ENCODE data around the gene CADPS2.

CADPS2 gene

DNA sequence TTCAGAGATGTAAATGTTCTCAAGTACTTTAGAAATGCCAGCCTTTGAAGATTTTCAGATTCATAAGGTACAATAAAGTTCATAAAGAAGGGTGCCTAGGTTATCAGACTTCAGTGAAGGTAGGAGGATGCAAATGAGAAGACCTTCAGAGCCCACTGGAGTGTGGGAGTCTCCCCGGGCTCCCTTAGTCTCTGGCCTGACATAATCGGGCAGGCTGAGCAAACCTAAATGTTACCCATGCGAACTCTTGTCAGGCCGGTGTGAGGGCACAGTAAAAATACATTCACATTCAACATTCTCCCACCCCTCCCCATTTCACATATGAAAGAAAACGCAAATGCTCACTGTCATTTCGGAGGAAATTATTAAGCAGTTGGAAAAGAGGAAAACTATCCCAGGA lies 479.1 kb downstream of the CADPS2 start:
- no peaks in the 10 kb centered on the region for H3K27me3 ChIP-seq (ENCODE audit: control insufficient read depth, insufficient read depth, low read length)
- H3K36me3 ChIP-seq (ENCODE audit: control insufficient read depth, insufficient read depth, low read length): no peaks in the 10 kb centered on the region
- H3K9me3 ChIP-seq (ENCODE audit: control insufficient read depth, low read length): no peaks in the 10 kb centered on the region
- no peak overlapping the region for H3K9ac ChIP-seq (ENCODE audit: low read length)
- H3K4me1 ChIP-seq (ENCODE audit: control insufficient read depth, insufficient read depth, low read length): no peaks in the 10 kb centered on the region
- no peak overlapping the region for H3K4me3 ChIP-seq (ENCODE audit: low read length)

DNA sequence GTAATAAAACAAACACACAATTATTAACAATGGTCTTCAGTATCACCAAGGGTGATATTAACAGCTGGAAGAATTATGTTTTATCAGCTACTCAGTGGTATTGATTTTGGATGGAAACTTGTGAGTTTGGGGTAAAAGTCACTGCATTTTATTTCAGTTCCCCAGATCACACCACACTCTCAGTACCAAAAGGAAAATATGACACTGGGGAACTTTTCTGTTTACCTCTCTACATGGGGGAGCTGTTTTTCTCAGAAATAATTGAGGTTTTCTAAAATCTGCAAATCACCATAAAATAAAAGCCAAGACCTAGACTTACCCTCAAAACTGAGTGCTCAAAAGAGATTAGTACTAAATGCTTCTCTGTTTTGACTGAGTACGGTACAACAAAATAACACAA lies 483.1 kb downstream of the CADPS2 start:
- Histone ChIP-seq H3K9me3 (ENCODE audit: control insufficient read depth, low read length) (no peaks in the 10 kb centered on the region), H3K4me3 (ENCODE audit: low read length) (no peak overlapping the region), H3K27me3 (ENCODE audit: control insufficient read depth, insufficient read depth, low read length) (no peaks in the 10 kb centered on the region), H3K9ac (ENCODE audit: low read length) (no peak overlapping the region), H3K4me1 (ENCODE audit: control insufficient read depth, insufficient read depth, low read length) (no peaks in the 10 kb centered on the region), H3K36me3 (ENCODE audit: control insufficient read depth, insufficient read depth, low read length) (no peaks in the 10 kb centered on the region)

DNA sequence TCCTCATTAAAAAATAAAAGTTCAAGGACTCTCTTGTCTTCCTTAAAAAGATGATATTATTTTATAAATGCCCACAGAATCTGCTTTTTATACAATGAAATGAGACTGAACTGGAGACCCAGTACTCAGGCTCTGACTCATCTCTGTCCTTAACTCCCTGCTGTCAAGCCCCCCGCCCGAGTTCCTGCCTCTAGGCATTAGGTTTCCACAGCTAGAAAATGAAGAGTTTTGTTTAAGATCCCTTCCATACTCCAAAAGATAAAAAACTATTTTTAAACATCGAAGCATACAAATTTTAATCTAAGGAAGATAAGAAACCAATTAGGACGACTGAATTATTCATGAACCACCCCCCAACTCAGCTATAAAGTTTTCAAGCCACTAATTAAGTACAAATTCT lies 484.0 kb downstream of the CADPS2 start:
- H3K9me3 ChIP-seq (ENCODE audit: control insufficient read depth, low read length): no peaks in the 10 kb centered on the region
- no peaks in the 10 kb centered on the region for H3K27me3 ChIP-seq (ENCODE audit: control insufficient read depth, insufficient read depth, low read length)
- no peak overlapping the region for H3K9ac ChIP-seq (ENCODE audit: low read length)
- H3K36me3 ChIP-seq (ENCODE audit: control insufficient read depth, insufficient read depth, low read length): no peaks in the 10 kb centered on the region
- H3K4me1 ChIP-seq (ENCODE audit: control insufficient read depth, insufficient read depth, low read length): no peaks in the 10 kb centered on the region
- no peak overlapping the region for H3K4me3 ChIP-seq (ENCODE audit: low read length)

DNA sequence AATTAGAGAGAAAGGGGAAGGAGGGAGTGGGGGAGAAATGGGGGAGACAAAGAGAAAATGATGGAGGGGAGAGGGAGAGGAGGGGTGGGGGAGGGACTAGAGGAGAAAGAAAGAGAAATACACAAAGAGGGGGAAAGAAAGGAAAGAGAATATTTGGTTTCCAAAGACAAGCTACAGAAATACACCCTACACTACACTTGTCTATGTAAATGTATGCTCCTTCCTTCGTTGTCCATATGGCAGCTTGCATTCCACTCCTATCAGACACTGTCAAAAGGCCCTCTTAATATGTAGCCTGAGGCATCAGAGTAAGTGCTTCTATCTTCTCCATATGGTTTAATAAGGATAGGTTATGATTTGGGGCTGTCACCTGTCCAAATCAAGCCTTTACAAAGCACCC lies 488.9 kb downstream of the CADPS2 start:
- Histone ChIP-seq H3K27me3 (ENCODE audit: control insufficient read depth, insufficient read depth, low read length) (no peaks in the 10 kb centered on the region), H3K9ac (ENCODE audit: low read length) (no peak overlapping the region), H3K4me3 (ENCODE audit: low read length) (no peak overlapping the region), H3K4me1 (ENCODE audit: control insufficient read depth, insufficient read depth, low read length) (no peaks in the 10 kb centered on the region), H3K9me3 (ENCODE audit: control insufficient read depth, low read length) (no peaks in the 10 kb centered on the region), H3K36me3 (ENCODE audit: control insufficient read depth, insufficient read depth, low read length) (no peaks in the 10 kb centered on the region)

DNA sequence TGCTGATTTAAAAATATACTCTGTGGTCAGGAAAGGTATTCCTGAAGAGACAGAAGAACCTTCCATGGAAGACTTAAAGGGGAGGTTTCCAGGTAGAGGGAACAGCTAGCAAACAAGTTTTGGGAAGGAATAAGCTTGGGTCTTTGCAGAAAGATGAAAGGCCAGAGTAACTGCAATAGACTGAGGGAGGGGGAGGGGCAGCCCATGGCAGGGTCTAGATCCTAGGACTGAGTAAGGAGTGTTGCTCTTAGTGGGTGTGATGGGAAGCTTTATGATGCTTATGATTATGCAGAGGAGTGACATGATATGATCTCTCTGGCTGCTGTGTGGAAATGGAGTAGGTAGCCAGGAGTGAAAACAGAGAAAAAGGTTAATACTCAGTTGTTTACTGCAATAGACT lies 491.7 kb downstream of the CADPS2 start:
- H3K36me3 ChIP-seq (ENCODE audit: control insufficient read depth, insufficient read depth, low read length): no peaks in the 10 kb centered on the region
- H3K4me3 ChIP-seq (ENCODE audit: low read length): no peak overlapping the region
- H3K9ac ChIP-seq (ENCODE audit: low read length): no peak overlapping the region
- no peaks in the 10 kb centered on the region for H3K27me3 ChIP-seq (ENCODE audit: control insufficient read depth, insufficient read depth, low read length)
- no peaks in the 10 kb centered on the region for H3K9me3 ChIP-seq (ENCODE audit: control insufficient read depth, low read length)
- no peaks in the 10 kb centered on the region for H3K4me1 ChIP-seq (ENCODE audit: control insufficient read depth, insufficient read depth, low read length)

DNA sequence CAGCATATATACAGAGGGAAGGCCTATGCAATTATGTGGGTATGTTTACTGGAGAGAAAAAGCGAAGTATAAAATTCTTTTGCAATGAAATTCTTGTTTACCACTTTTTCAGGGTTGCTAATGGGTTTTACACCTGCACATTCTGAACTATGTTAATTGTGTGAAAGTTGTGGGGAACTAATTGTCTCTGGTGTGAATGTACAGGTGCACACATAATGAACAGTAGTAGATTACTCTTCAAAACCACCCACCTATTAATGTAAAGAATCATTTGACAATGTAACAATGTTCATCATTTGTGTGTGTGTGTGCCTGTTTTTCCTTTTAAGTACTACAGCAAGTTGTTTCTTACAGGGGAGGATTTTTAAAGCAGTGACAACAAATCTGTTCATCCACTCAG lies 501.7 kb downstream of the CADPS2 start:
- H3K36me3 ChIP-seq (ENCODE audit: control insufficient read depth, insufficient read depth, low read length): no peaks in the 10 kb centered on the region
- H3K9ac ChIP-seq (ENCODE audit: low read length): no peak overlapping the region
- no peak overlapping the region for H3K4me3 ChIP-seq (ENCODE audit: low read length)
- no peaks in the 10 kb centered on the region for H3K27me3 ChIP-seq (ENCODE audit: control insufficient read depth, insufficient read depth, low read length)
- no peaks in the 10 kb centered on the region for H3K9me3 ChIP-seq (ENCODE audit: control insufficient read depth, low read length)
- no peaks in the 10 kb centered on the region for H3K4me1 ChIP-seq (ENCODE audit: control insufficient read depth, insufficient read depth, low read length)

DNA sequence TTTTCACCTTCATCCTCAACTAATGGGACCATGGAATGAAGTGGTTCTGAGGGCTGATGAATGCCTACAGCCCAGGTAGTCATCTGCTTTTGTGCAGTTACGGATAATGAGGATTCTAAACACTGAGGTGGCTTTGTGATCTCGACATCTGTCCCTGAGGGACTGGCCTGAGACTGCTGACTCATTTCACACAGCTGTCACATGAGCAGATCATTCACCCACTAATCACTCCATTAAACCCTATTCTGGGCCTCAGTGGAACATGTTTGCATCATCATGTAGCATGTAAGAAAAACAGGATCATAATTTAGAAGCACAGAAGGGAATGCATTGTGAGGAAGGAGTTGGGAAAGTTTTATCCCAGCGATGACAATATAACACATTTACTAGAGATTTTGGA lies 502.3 kb downstream of the CADPS2 start:
- Histone ChIP-seq H3K4me1 (ENCODE audit: control insufficient read depth, insufficient read depth, low read length) (no peaks in the 10 kb centered on the region), H3K9me3 (ENCODE audit: control insufficient read depth, low read length) (no peaks in the 10 kb centered on the region), H3K27me3 (ENCODE audit: control insufficient read depth, insufficient read depth, low read length) (no peaks in the 10 kb centered on the region), H3K9ac (ENCODE audit: low read length) (no peak overlapping the region), H3K4me3 (ENCODE audit: low read length) (no peak overlapping the region), H3K36me3 (ENCODE audit: control insufficient read depth, insufficient read depth, low read length) (no peaks in the 10 kb centered on the region)

DNA sequence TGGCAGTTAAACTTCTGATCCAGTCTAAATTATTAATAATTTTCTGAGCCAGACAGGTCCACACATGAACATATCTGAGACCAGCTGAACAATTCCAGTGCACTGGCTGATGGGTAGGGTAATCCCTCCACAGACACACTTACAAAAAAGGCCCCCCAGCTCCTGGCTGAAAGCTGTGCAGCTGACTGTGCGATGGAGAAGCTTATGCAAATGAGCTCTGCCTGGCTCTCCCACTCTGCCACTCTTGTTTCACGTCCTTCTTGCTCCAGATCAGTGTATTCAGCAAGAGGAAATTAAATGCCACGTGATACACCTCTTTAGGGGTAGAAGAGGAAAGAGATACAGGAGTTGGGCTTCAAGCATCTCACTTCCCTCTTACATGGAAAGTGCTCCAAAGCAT lies 505.3 kb downstream of the CADPS2 start:
- no peaks in the 10 kb centered on the region for H3K36me3 ChIP-seq (ENCODE audit: control insufficient read depth, insufficient read depth, low read length)
- H3K4me1 ChIP-seq (ENCODE audit: control insufficient read depth, insufficient read depth, low read length): no peaks in the 10 kb centered on the region
- no peak overlapping the region for H3K9ac ChIP-seq (ENCODE audit: low read length)
- no peaks in the 10 kb centered on the region for H3K27me3 ChIP-seq (ENCODE audit: control insufficient read depth, insufficient read depth, low read length)
- no peaks in the 10 kb centered on the region for H3K9me3 ChIP-seq (ENCODE audit: control insufficient read depth, low read length)
- H3K4me3 ChIP-seq (ENCODE audit: low read length): no peak overlapping the region

DNA sequence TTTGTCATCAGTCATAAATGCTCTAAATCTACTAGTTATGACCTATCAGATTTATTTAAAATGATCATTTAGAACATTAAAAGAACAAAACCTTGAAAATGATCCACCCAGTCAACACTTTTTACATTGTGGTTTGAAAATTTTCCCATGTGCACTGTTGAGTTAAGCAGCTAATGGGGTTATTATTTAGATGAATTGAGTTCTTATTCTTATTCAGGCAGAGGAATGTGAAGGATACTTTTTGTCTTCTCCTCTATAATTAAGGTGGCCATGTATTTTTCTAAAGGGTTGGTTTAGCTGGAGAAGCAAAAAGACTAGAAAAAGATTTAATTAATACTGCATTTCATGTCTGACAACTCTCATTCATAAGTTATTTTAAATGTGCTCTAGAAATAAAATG lies 506.8 kb downstream of the CADPS2 start:
- Histone ChIP-seq H3K27me3 (ENCODE audit: control insufficient read depth, insufficient read depth, low read length) (no peaks in the 10 kb centered on the region), H3K9ac (ENCODE audit: low read length) (no peak overlapping the region)

DNA sequence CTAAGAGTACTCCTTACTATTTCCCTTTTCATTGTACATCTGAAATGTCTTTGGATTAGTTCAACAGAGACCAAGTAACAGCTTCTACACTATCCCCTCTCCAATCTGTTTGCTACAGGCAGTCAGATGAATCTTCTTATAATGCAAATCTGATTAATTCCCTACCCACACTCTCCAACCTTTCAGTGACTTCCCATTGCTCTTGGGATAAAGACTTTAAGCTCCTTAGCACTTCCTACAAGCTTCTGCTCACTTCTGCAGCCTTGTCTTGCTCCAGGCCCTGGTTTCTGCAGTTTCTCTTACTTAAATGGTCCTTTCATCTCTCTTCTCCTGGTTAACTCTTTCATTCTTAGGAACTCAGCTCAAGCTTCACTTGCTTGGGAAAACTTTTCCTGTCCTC lies 516.5 kb downstream of the CADPS2 start:
- no peaks in the 10 kb centered on the region for H3K27me3 ChIP-seq (ENCODE audit: control insufficient read depth, insufficient read depth, low read length)
- no peaks in the 10 kb centered on the region for H3K9me3 ChIP-seq (ENCODE audit: control insufficient read depth, low read length)
- H3K4me3 ChIP-seq (ENCODE audit: low read length): no peak overlapping the region
- H3K36me3 ChIP-seq (ENCODE audit: control insufficient read depth, insufficient read depth, low read length): no peaks in the 10 kb centered on the region
- no peak overlapping the region for H3K9ac ChIP-seq (ENCODE audit: low read length)
- H3K4me1 ChIP-seq (ENCODE audit: control insufficient read depth, insufficient read depth, low read length): no peaks in the 10 kb centered on the region

More for the DNA sequence above, 506.8 kb downstream of the CADPS2 start:
- Histone ChIP-seq H3K9me3 (ENCODE audit: control insufficient read depth, low read length) (no peaks in the 10 kb centered on the region), H3K36me3 (ENCODE audit: control insufficient read depth, insufficient read depth, low read length) (no peaks in the 10 kb centered on the region), H3K4me3 (ENCODE audit: low read length) (no peak overlapping the region), H3K4me1 (ENCODE audit: control insufficient read depth, insufficient read depth, low read length) (no peaks in the 10 kb centered on the region)

DNA sequence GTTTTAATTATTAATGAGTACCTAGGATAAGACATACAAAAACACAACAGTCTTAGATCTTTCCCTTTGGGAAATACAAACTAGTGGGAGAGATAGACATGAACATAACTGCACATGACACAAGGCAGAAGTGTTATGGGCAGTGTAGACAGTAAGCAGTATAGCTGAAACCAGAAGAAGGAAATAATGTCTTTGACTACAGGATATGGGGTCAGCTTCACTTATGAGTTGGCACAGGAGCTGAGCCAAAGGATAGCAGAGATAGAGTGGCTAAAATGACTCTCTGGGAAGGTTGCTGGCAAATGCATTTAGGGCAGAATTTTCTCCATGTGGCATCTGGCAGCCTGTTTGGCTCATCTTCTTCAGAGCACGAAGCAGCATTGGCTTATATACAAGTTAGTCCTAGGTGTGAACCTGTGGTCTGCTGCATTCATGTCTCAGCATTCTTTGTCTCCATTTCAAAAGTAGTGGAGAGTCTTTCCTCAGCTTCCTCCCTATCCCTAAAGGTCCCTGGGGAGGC lies 521.4 kb downstream of the CADPS2 start:
- Histone ChIP-seq H3K4me1 (ENCODE audit: control insufficient read depth, insufficient read depth, low read length) (no peaks in the 10 kb centered on the region), H3K9ac (ENCODE audit: low read length) (no peak overlapping the region), H3K4me3 (ENCODE audit: low read length) (no peak overlapping the region), H3K9me3 (ENCODE audit: control insufficient read depth, low read length) (no peaks in the 10 kb centered on the region), H3K36me3 (ENCODE audit: control insufficient read depth, insufficient read depth, low read length) (no peaks in the 10 kb centered on the region), H3K27me3 (ENCODE audit: control insufficient read depth, insufficient read depth, low read length) (no peaks in the 10 kb centered on the region)

DNA sequence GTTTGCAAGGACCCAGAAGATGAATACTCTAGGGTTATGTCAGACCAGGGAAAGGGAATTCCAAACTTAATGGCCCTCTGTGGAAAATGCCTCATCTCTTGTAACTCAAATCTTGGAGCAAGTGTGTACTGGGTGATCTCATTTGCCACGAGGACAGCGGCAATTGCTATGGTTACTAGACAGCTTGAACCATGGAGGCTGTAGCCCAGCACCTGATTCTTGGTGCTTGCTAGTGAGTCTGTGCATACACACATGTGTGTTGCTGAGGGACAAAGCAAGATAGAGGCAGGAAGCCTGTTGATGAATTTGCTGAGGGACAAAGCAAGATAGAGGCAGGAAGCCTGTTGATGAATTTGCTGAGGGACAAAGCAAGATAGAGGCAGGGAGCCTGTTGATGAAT lies 523.1 kb downstream of the CADPS2 start:
- Histone ChIP-seq H3K27me3 (ENCODE audit: control insufficient read depth, insufficient read depth, low read length) (no peaks in the 10 kb centered on the region), H3K4me3 (ENCODE audit: low read length) (no peak overlapping the region), H3K9me3 (ENCODE audit: control insufficient read depth, low read length) (no peaks in the 10 kb centered on the region), H3K4me1 (ENCODE audit: control insufficient read depth, insufficient read depth, low read length) (no peaks in the 10 kb centered on the region), H3K36me3 (ENCODE audit: control insufficient read depth, insufficient read depth, low read length) (no peaks in the 10 kb centered on the region), H3K9ac (ENCODE audit: low read length) (no peak overlapping the region)

DNA sequence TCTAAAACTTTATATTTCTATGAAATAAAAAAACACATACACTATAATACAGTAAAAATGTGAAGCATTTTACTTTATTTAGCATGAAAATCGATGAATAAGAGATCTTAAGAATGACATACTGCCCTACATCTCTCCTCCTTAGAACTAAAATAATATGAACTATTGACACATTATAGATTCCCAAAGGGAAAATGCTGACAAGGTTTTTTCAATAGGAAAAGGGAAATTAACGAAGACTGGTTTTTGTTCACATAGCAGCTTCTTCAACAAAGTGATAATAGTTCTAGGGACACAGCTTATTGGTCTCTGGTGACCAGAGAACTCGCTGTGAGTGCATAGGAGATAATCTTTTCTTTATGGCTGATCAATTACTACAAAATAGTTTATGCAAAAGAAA lies 523.8 kb downstream of the CADPS2 start:
- Histone ChIP-seq H3K27me3 (ENCODE audit: control insufficient read depth, insufficient read depth, low read length) (no peaks in the 10 kb centered on the region), H3K4me1 (ENCODE audit: control insufficient read depth, insufficient read depth, low read length) (no peaks in the 10 kb centered on the region), H3K36me3 (ENCODE audit: control insufficient read depth, insufficient read depth, low read length) (no peaks in the 10 kb centered on the region), H3K4me3 (ENCODE audit: low read length) (no peak overlapping the region), H3K9me3 (ENCODE audit: control insufficient read depth, low read length) (no peaks in the 10 kb centered on the region), H3K9ac (ENCODE audit: low read length) (no peak overlapping the region)

All from mucosa of stomach (tissue), 1 donor.